Heart left ventricle (tissue), 13 donors: Measurements from ENCODE around the gene DCUN1D4.

ENCODE experiments used
- POLR2A ChIP-seq, 2 donors: fragments of 450-650 bp; IDR thresholded peaks; one replicate each; pipeline ENCODE4 v1.6.1; 2017; ENCODE audit warnings: antibody characterized with exemption in 2 of 2, mild to moderate bottlenecking in 2 of 2, moderate library complexity in 2 of 2
- TF ChIP-seq, protein P1 (sequence below), 12 donors: fragments of 200-600 bp; sonication (generic) in 4 of 12; IDR thresholded peaks; one replicate each; pipeline versions ENCODE4 v1.5.0 to v1.8.0; 2018 to 2022; ENCODE audit warnings: antibody characterized with exemption in 12 of 12, mild to moderate bottlenecking in 5 of 12
- donor health status: ischemic (EF 13 %, LVEDD 7.1; RV severe dilation, severe dysfunction).
- donor health status: DM: no; HTN: yes; CAD: no.
- donor health status: DM: no; HTN: no; CAD: no.
- donor health status: ischemic (EF 25% LVEDD 6.9; RV normal size, moderate dysfunction).
- donor health status: ischemic (EF 25% LVEDD 5.7; RV mildly dilated, moderate dysfunction).
- donor health status: ischemic (EF 35%, LVEDD 5.7; RV mildly dilated, moderate dysfunction).
- donor health status: nonischemic (EF 11% LVEDD 7.7; RV severe dilation, severe dysfunction).
- donor health status: DM: yes; HTN: yes; CAD: no.
- donor health status: PGD.
- donor health status: ischemic (EF 29% LVEDD 5.4; RV normal size, mild dysfunction).
- donor health status: nonischemic (EF 23%, LVEDD 6.1; RV moderate dilation, normal function).

DNA sequence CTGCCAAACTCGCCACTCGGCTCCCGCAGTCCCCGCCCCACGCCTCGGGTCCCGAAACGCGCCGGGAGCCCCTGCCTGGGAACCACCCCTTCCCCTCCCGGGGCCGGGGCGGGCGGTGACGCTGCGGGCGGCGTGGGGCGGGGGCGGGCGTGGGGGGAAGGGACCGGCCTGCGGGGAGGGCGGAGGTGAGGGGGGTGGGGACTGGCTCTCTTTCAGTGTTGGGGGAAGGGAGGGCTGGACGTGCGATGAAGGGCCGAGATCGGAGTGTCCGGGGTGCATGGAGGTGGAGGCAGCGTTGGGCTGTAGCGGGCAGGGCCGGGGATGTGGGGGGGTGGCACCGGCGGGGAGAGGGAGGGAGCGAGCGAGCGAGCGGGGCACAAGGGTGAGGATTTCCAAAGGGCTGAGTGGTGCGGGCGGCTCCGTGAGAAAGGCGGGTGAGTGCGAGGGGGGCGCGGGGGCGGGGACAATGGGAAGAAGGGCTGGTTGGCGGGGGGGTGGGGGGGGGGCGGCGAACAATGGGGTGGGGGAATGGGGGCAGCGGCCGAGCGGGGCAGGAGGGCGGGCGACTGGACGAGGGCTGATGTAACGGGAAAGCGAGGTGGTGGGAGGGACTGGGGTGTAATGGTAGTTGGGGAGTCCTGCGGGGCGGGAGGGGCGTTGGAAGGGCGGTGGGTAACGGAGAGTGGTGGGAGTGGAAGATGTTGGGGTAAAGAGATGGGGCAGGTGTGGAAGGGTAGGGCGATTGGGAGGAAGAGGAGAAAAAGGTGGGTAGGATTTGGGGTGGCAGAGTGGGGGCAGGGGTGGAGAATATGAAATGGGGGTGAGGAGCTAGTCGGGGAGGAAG is 578 bp downstream of the DCUN1D4 start:
- TF ChIP-seq, protein P1, sequence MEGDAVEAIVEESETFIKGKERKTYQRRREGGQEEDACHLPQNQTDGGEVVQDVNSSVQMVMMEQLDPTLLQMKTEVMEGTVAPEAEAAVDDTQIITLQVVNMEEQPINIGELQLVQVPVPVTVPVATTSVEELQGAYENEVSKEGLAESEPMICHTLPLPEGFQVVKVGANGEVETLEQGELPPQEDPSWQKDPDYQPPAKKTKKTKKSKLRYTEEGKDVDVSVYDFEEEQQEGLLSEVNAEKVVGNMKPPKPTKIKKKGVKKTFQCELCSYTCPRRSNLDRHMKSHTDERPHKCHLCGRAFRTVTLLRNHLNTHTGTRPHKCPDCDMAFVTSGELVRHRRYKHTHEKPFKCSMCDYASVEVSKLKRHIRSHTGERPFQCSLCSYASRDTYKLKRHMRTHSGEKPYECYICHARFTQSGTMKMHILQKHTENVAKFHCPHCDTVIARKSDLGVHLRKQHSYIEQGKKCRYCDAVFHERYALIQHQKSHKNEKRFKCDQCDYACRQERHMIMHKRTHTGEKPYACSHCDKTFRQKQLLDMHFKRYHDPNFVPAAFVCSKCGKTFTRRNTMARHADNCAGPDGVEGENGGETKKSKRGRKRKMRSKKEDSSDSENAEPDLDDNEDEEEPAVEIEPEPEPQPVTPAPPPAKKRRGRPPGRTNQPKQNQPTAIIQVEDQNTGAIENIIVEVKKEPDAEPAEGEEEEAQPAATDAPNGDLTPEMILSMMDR (IDR thresholded peaks at IDR 0.05): no peak
- TF ChIP-seq POLR2A (IDR thresholded peaks at IDR 0.05): no peak
